ENCODE results near the gene ZNF276.

The ZNF276 gene

GRCh38 chr16:89723279-89724250 lies 2.2 kb downstream of the ZNF276 start:
- TF ChIP-seq USF1 (IDR thresholded peaks at IDR 0.05) (no peak), NFIC (IDR thresholded peaks at IDR 0.05) (peak; percentile 48; the same call in 1 of the 2 replicates)

GRCh38 chr16:89727406-89728120 lies 6.2 kb downstream of the ZNF276 start:
- TF ChIP-seq CREB1 (IDR thresholded peaks at IDR 0.05; ENCODE audit: low read depth) (no peak), REST (IDR thresholded peaks at IDR 0.05; ENCODE audit: low read depth) (no peak)

- TF ChIP-seq USF1 (IDR thresholded peaks at IDR 0.05): no peak
- TF ChIP-seq CREB1 (IDR thresholded peaks at IDR 0.05; ENCODE audit: low read depth): no peak
- TF ChIP-seq ZBTB7A (IDR thresholded peaks at IDR 0.05; ENCODE audit: low read depth): no peak
- TF ChIP-seq TAF1 (IDR thresholded peaks at IDR 0.05; ENCODE audit: low read depth): no peak
- TF ChIP-seq REST (IDR thresholded peaks at IDR 0.05; ENCODE audit: low read depth): no peak
- no peak for TF ChIP-seq EGR1 (IDR thresholded peaks at IDR 0.05)
- TF ChIP-seq FOXM1 (IDR thresholded peaks at IDR 0.05; ENCODE audit: borderline replicate concordance, low read depth): no peak
These were observed 8.0 kb downstream of the ZNF276 start for GRCh38 chr16:89729293-89729692.

- TF ChIP-seq RAD21 (IDR thresholded peaks at IDR 0.05; ENCODE audit: low read depth) (no peak), TEAD4 (IDR thresholded peaks at IDR 0.05) (no peak), YY1 (IDR thresholded peaks at IDR 0.05; ENCODE audit: low read depth) (no peak), MAX (IDR thresholded peaks at IDR 0.05) (no peak), NFIC (IDR thresholded peaks at IDR 0.05) (no peak), FOXM1 (IDR thresholded peaks at IDR 0.05; ENCODE audit: borderline replicate concordance, low read depth) (no peak), EP300 (IDR thresholded peaks at IDR 0.05; ENCODE audit: borderline replicate concordance) (no peak), ZBTB7A (IDR thresholded peaks at IDR 0.05; ENCODE audit: low read depth) (no peak)
These were observed 8.7 kb downstream of the ZNF276 start for GRCh38 chr16:89729863-89730593.

GRCh38 chr16:89730610-89731234 lies 9.4 kb downstream of the ZNF276 start:
- TF ChIP-seq ZBTB7A (IDR thresholded peaks at IDR 0.05; ENCODE audit: low read depth) (no peak), TAF1 (IDR thresholded peaks at IDR 0.05; ENCODE audit: low read depth) (no peak), RAD21 (IDR thresholded peaks at IDR 0.05; ENCODE audit: low read depth) (no peak), MAX (IDR thresholded peaks at IDR 0.05) (no peak), EP300 (IDR thresholded peaks at IDR 0.05; ENCODE audit: borderline replicate concordance) (no peak), FOXM1 (IDR thresholded peaks at IDR 0.05; ENCODE audit: borderline replicate concordance, low read depth) (no peak), CEBPB (IDR thresholded peaks at IDR 0.05) (no peak)
